Left lobe of liver (tissue), 2 donors: ENCODE data around the gene CTRB2. TPM values are rescaled to one million over a fixed set of nuclear protein-coding genes. Genes with fewer than 3 reads are reported as not detected.
"Not testable (repeated sequence)": the region's sequence is repeated elsewhere in the genome, so short reads cannot be mapped to it uniquely, and the experiment has no call there.

Experiments used
- ATAC-seq: fragments of 200-7000 bp; cut with Tn5 transposase; one replicate; pipeline ENCODE4 v1.9.1; 2020; ENCODE audit warnings: mild to moderate bottlenecking, moderate library complexity
- DNase-seq: peaks from one replicate; pipeline ENCODE4 v3.0.0-alpha.2; 2020; ENCODE audit warnings: low spot score
- total RNA-seq: library from RNA; stranded (reverse); gene quantifications from one replicate; pipeline ENCODE4 v1.2.1, GENCODE V29; 2021
- donor health status: DM: no; HTN: no; CAD: no; lungs with moderate emphysema.
- donor health status: DM: no; HTN: yes; CAD: no.

The CTRB2 gene
- total RNA-seq, 1 donor from 2014 or later: 12.7 TPM

GRCh38 chr16:75227361-75228142, 20.6 kb upstream of the CTRB2 start:
- peak; percentile 5 for ATAC-seq
- DNase-seq: no peak

- no peak for DNase-seq
- peak; percentile 33 for ATAC-seq
These were observed 19.8 kb upstream of the CTRB2 start for GRCh38 chr16:75226550-75227360.

GRCh38 chr16:75225678-75226515, 18.9 kb upstream of the CTRB2 start:
- ATAC-seq (no peak), DNase-seq (no peak)

GRCh38 chr16:75225092-75225491, 18.1 kb upstream of the CTRB2 start:
- no peak for ATAC-seq

GRCh38 chr16:75224306-75225082, 17.5 kb upstream of the CTRB2 start:
- ATAC-seq: peak; percentile 20
- DNase-seq: no peak

More at GRCh38 chr16:75225092-75225491, 18.1 kb upstream of the CTRB2 start:
- DNase-seq: no peak

GRCh38 chr16:75223129-75223528, 16.2 kb upstream of the CTRB2 start:
- not testable (repeated sequence) for DNase-seq, ATAC-seq

- ATAC-seq: no peak
These were observed 15.4 kb upstream of the CTRB2 start for GRCh38 chr16:75222271-75222783.

GRCh38 chr16:75219838-75220237, 12.9 kb upstream of the CTRB2 start:
- DNase-seq (no peak), ATAC-seq (no peak)

More at GRCh38 chr16:75222271-75222783, 15.4 kb upstream of the CTRB2 start:
- no peak for DNase-seq

- no peak for DNase-seq
- no peak for ATAC-seq
These were observed 12.1 kb upstream of the CTRB2 start for GRCh38 chr16:75219088-75219487.

GRCh38 chr16:75218256-75219076, 11.5 kb upstream of the CTRB2 start, which contains the start of gene CTRB1:
Gene CTRB1, plus strand, starts transcription at chr16:75218988. Its CDS starts 20 bp downstream, at chr16:75219008.
- ATAC-seq: no peak
- no peak for DNase-seq

GRCh38 chr16:75217389-75217851, 10.5 kb upstream of the CTRB2 start:
- ATAC-seq: no peak
- DNase-seq: no peak

GRCh38 chr16:75216576-75216975, 9.6 kb upstream of the CTRB2 start:
- ATAC-seq (no peak), DNase-seq (no peak)

- DNase-seq: no peak
- peak; percentile 22 for ATAC-seq
These were observed 9.2 kb upstream of the CTRB2 start for GRCh38 chr16:75216127-75216526.

- ATAC-seq, DNase-seq: not testable (repeated sequence)
These were observed 4.3 kb upstream of the CTRB2 start for GRCh38 chr16:75211286-75211685.

- no peak for ATAC-seq
- DNase-seq: no peak
These were observed 3.0 kb upstream of the CTRB2 start for GRCh38 chr16:75209944-75210343.

- not testable (repeated sequence) for ATAC-seq, DNase-seq
These were observed 2.6 kb upstream of the CTRB2 start for GRCh38 chr16:75209514-75209913.

GRCh38 chr16:75208861-75209505, 2.0 kb upstream of the CTRB2 start:
- DNase-seq (no peak), ATAC-seq (no peak)

GRCh38 chr16:75208242-75208825, 1.4 kb upstream of the CTRB2 start:
- no peak for ATAC-seq
- DNase-seq: no peak
